ENCODE results near the gene CAST.

- no peak for TF ChIP-seq CTCF (IDR thresholded peaks at IDR 0.05)
- no peak for TF ChIP-seq EP300 (IDR thresholded peaks at IDR 0.05)
- TF ChIP-seq POLR2A (IDR thresholded peaks at IDR 0.05) = no peak
Observed at GRCh38 chr5:96761618-96762017, 99.4 kb downstream of the CAST start.

All from suprapubic skin (tissue), 3 donors.